K562 (cell line): Measurements from ENCODE around the gene AMPD3. TPM values are rescaled to one million over a fixed set of nuclear protein-coding genes. Genes with fewer than 3 reads are reported as not detected.

Experiments
- ATAC-seq: fragments of 200-7000 bp; cut with Tn5 transposase; 3 replicates; pipeline ENCODE4 v1.9.1; 2020; ENCODE audit warnings: moderate library complexity
- BruUV-seq: library from RNA; stranded (reverse); fragments of 400-500 nt; replicated peaks from 2 replicates; lab custom pipeline; 2021; lab: Mats Ljungman, UMichigan
- CTCF ChIA-PET: fragments of 300-600 bp; formaldehyde crosslinking; extraction: SDS; loops from one replicate; lab custom pipeline; 2021; ENCODE audit warnings: low intra/inter-chr PET ratio; lab: Yijun Ruan, JAX
- POLR2A ChIA-PET: fragments of 300-600, 350-650 bp; sonication (Branson Sonifier 250); formaldehyde crosslinking; extraction: SDS; loops from one replicate; lab custom pipeline; 2021; ENCODE audit warnings: antibody characterized with exemption, inconsistent platforms; lab: Yijun Ruan, JAX
- DNase-seq, 4 experiments: peaks; one replicate each; pipeline versions ENCODE4 v3.0.0 to v3.0.0-alpha.2; 2011 to 2018; ENCODE audit warnings: low spot score in 3 of 4, mixed read lengths in 3 of 4; ENCODE audit errors: extremely low read depth in 1 of 4
- FAIRE-seq: peaks from 2 replicates; lab custom pipeline; 2011; peaks lifted over from hg19 to GRCh38; lab: Jason Lieb, UNC
- H2AFZ ChIP-seq: 2 replicates; pipeline ENCODE4 v1.6.0; 2011; ENCODE audit warnings: low read depth, low read length, control low read depth, inconsistent platforms
- H3K27ac ChIP-seq: fragments of 200-600 bp; 3 replicates; pipeline ENCODE4 v1.8.0; 2011; ENCODE audit warnings: low read depth, mild to moderate bottlenecking, control low read depth, inconsistent platforms, low read length, moderate library complexity, mixed read lengths; ENCODE audit errors: extremely low read depth
- H3K27me3 ChIP-seq, 2 experiments: fragments of 300-600 bp in 1 of 2; 2 replicates in 1 of 2; 3 replicates in 1 of 2; pipeline versions ENCODE4 v1.6.0 to v1.8.0; 2011; ENCODE audit warnings: inconsistent platforms in 2 of 2, low read length in 2 of 2, mild to moderate bottlenecking in 1 of 2, mixed read lengths in 1 of 2, moderate library complexity in 1 of 2; ENCODE audit not compliant: control insufficient read depth in 2 of 2, insufficient read depth in 2 of 2
- H3K36me3 ChIP-seq: fragments of 300-600 bp; 3 replicates; pipeline ENCODE4 v1.8.0; 2011; ENCODE audit warnings: mild to moderate bottlenecking, low read length, inconsistent platforms; ENCODE audit not compliant: control insufficient read depth, insufficient read depth
- H3K4me1 ChIP-seq, 2 experiments: fragments of 200-600 bp in 1 of 2; replicated peaks in 1 of 2; 2 replicates in 1 of 2; 3 replicates in 1 of 2; pipeline versions ENCODE4 v1.5.1 to v1.8.0; 2011; ENCODE audit warnings: inconsistent platforms in 2 of 2, low read length in 2 of 2, mild to moderate bottlenecking in 1 of 2, mixed read lengths in 1 of 2, moderate library complexity in 1 of 2; ENCODE audit not compliant: control insufficient read depth in 2 of 2, insufficient read depth in 2 of 2
- H3K4me2 ChIP-seq: 2 replicates; pipeline ENCODE4 v1.6.1; 2011; ENCODE audit warnings: low read length, control low read depth, inconsistent platforms, mixed read lengths; ENCODE audit not compliant: insufficient read depth
- H3K4me3 ChIP-seq: fragments of 200-600 bp; sonication (generic), shearing (Covaris generic); 2 replicates; pipeline ENCODE4 v1.5.1; 2016; ENCODE audit warnings: control low read depth, inconsistent platforms
- H3K79me2 ChIP-seq: fragments of 200-600 bp; 3 replicates; pipeline ENCODE4 v1.8.0; 2011; ENCODE audit warnings: low read length, inconsistent platforms; ENCODE audit not compliant: control insufficient read depth, insufficient read depth
- H3K9ac ChIP-seq, 2 experiments: 2 replicates each; pipeline versions ENCODE4 v1.6.0 to v1.6.1; 2011; ENCODE audit warnings: low read depth in 2 of 2, low read length in 2 of 2, control low read depth in 1 of 2, inconsistent platforms in 1 of 2, mild to moderate bottlenecking in 1 of 2, mixed read lengths in 1 of 2; ENCODE audit not compliant: insufficient read depth in 1 of 2
- H3K9me1 ChIP-seq: one replicate; pipeline ENCODE4 v1.6.0; 2011; ENCODE audit warnings: inconsistent platforms, mild to moderate bottlenecking, low read length, moderate library complexity; ENCODE audit not compliant: control insufficient read depth, insufficient read depth
- H3K9me3 ChIP-seq: replicated peaks from 2 replicates; pipeline ENCODE4 v1.5.1; 2011; ENCODE audit warnings: low read depth, low read length, inconsistent platforms; ENCODE audit not compliant: control insufficient read depth, insufficient read depth
- H4K20me1 ChIP-seq: replicated peaks from 2 replicates; pipeline ENCODE4 v1.6.1; 2011; ENCODE audit warnings: low read length, inconsistent platforms, mixed read lengths; ENCODE audit not compliant: control insufficient read depth, insufficient read depth
- E2F8 ChIP-seq: fragments of 450-650 bp; IDR thresholded peaks from 2 replicates; pipeline ENCODE4 v1.7.1; 2018; ENCODE audit warnings: mild to moderate bottlenecking, low read depth; ENCODE audit not compliant: partially characterized antibody
- EP300 ChIP-seq: IDR thresholded peaks from 2 replicates; pipeline ENCODE4 v1.6.1; 2012; ENCODE audit warnings: low read length, improper control_type of control experiment
- ETV6 ChIP-seq, 3 experiments: fragments of 150-350 bp in 1 of 3; sonication (generic) in 1 of 3; formaldehyde crosslinking in 1 of 3; IDR thresholded peaks; 2 replicates each; pipeline versions ENCODE4 v1.6.1 to v1.8.0; 2014 to 2022; ENCODE audit warnings: borderline replicate concordance in 2 of 3, low read depth in 2 of 3, antibody characterized with exemption in 1 of 3, low read length in 1 of 3, mild to moderate bottlenecking in 1 of 3, missing genetic modification reagents in 1 of 3
- FOXA1 ChIP-seq: fragments of 450-650 bp; IDR thresholded peaks from 2 replicates; pipeline ENCODE4 v1.6.1; 2016; ENCODE audit warnings: mild to moderate bottlenecking, borderline replicate concordance
- FOXJ3 ChIP-seq: sonication (generic); formaldehyde crosslinking; IDR thresholded peaks from 2 replicates; pipeline ENCODE4 v1.4.0; 2020; ENCODE audit warnings: mild to moderate bottlenecking, missing genetic modification reagents
- GABPB1 ChIP-seq: sonication (generic); formaldehyde crosslinking; IDR thresholded peaks from 2 replicates; pipeline ENCODE4 v1.8.0; 2022; ENCODE audit warnings: mild to moderate bottlenecking, missing genetic modification reagents
- HBP1 ChIP-seq: fragments of 450-650 bp; formaldehyde crosslinking; IDR thresholded peaks from 2 replicates; pipeline ENCODE4 v1.4.0; 2022; ENCODE audit warnings: missing genetic modification characterization
- MBD2 ChIP-seq: sonication (generic); IDR thresholded peaks from 2 replicates; pipeline ENCODE4 v1.6.1; 2016; ENCODE audit warnings: low read depth, borderline replicate concordance
- MYC ChIP-seq, 2 experiments: fragments of 250-450 bp in 1 of 2; sonication (Bioruptor Pico) in 1 of 2; IDR thresholded peaks; 2 replicates each; pipeline versions ENCODE4 v1.5.1 to v1.6.1; 2012 to 2021; ENCODE audit warnings: low read depth in 2 of 2, borderline replicate concordance in 1 of 2, improper control_type of control experiment in 1 of 2, low read length in 1 of 2, mild to moderate bottlenecking in 1 of 2, moderate library complexity in 1 of 2
- NUFIP1 ChIP-seq: fragments of 450-650 bp; IDR thresholded peaks from 2 replicates; pipeline ENCODE4 v1.6.1; 2018; ENCODE audit not compliant: partially characterized antibody
- OTX1 ChIP-seq: fragments of 450-650 bp; formaldehyde crosslinking; IDR thresholded peaks from 2 replicates; pipeline ENCODE4 v1.4.0; 2022; ENCODE audit warnings: mild to moderate bottlenecking
- POLR2AphosphoS2 ChIP-seq: IDR thresholded peaks from 2 replicates; pipeline ENCODE4 v1.6.1; 2012; ENCODE audit warnings: low read length, improper control_type of control experiment
- SAFB ChIP-seq: fragments of 200-400 bp; formaldehyde crosslinking; IDR thresholded peaks from 2 replicates; pipeline ENCODE4 v1.6.1; 2017; ENCODE audit warnings: low read depth, low read length, borderline replicate concordance
- ZNF586 ChIP-seq: fragments of 450-650 bp; formaldehyde crosslinking; conservative IDR thresholded peaks from 2 replicates; pipeline ENCODE4 v1.4.0; 2020; ENCODE audit warnings: mild to moderate bottlenecking, moderate library complexity
- WGBS: fragments of 100-300 bp; shearing (Covaris generic); methylation state at CpG from one replicate; pipeline ENCODE4 v1.1.6; 2016; ENCODE audit warnings: low coverage, mixed read lengths; ENCODE audit not compliant: insufficient coverage; ENCODE audit errors: missing lambda C conversion rate; 5-methylcytosine and 5-hydroxymethylcytosine counted together
- in situ Hi-C: fragments of 300-500 bp; cut with MboI; formaldehyde crosslinking; loops from 4 replicates; pipeline ENCODE4 v1.15.0; 2018; ENCODE audit warnings: inconsistent platforms, mixed read lengths
- intact Hi-C: fragments of 100-400 bp; cut with micrococcal nuclease; formaldehyde crosslinking; loops from 2 replicates; pipeline ENCODE4 v1.14.2; 2022
- polyA plus RNA-seq, 8 experiments: library from polyadenylated mRNA; depleted of rRNA in 4 of 8; stranded (reverse) in 5 of 8; unstranded in 3 of 8; fragments of >200 nt; fragmentation: Nextera tagmentation in 2 of 8; fragmentation: Illumina TruSeq in 1 of 8; extraction: Ambion mirVana in 2 of 8; extraction: Trizol in 1 of 8; gene quantifications; 2 replicates each; pipeline versions ENCODE4 v1.2.1 to v1.2.3, GENCODE V29; 2011 to 2014; ENCODE audit warnings: inconsistent platforms in 1 of 8, missing spikeins in 1 of 8
- total RNA-seq, 7 experiments: library from RNA; depleted of rRNA in 6 of 7; stranded (reverse); fragments of >200 nt in 6 of 7; fragmentation: Illumina TruSeq in 2 of 7; extraction: Trizol in 2 of 7; gene quantifications; 2 replicates each; pipeline versions ENCODE4 v1.2.1 to v1.2.3, GENCODE V29; 2011 to 2021; ENCODE audit warnings: low replicate concordance in 1 of 7

AMPD3 gene
- total and polyA plus RNA-seq, 9 of the 15 experiments (the other 6 are each of a cell fraction or from before 2014, with no cell fraction given): 4.4 to 23.6 (median 11.2) TPM

- Histone ChIP-seq H3K79me2 (no peaks in the 10 kb centered on the region), H3K9ac (no peak overlapping the region), H3K9me1 (no peaks in the 10 kb centered on the region), H3K36me3 (peaks cover 66% of the 10 kb centered on the region; the same call in 2 of the 3 replicates), H2AFZ (no peak overlapping the region), H3K4me1 (0 out of 5 replicates have a peak, but pooled peaks cover 0 to 4% of the 10 kb centered on the region in 2 experiments), H3K4me2 (no peak overlapping the region), H3K9me3 (no peaks in the 10 kb centered on the region), H3K4me3 (no peak overlapping the region), H3K27me3 (no peaks in the 10 kb centered on the region), H3K27ac (no peak overlapping the region), H4K20me1 (no peaks in the 10 kb centered on the region)
- FAIRE-seq (no peak), DNase-seq (no peak), ATAC-seq (no peak)
- no TSS peak for BruUV-seq
- POLR2A ChIA-PET: interaction anchor here (0.6 to 1.1 kb wide), 3 partner anchors 14 to 138 kb away, joined by 3 read pairs; partner anchors contain the start of gene RNF141
- intact Hi-C loops (no loop called here), in situ Hi-C loops (no loop called here)
- 78% methylated on average over 6 of the region's 6 CpGs for WGBS
- CTCF ChIA-PET: no interaction called here
- no peak for TF ChIP-seq MYC (IDR thresholded peaks at IDR 0.05; ENCODE audit: low read depth, low read length)
- no peak for TF ChIP-seq MYC (CRISPR knock-in tag; IDR thresholded peaks at IDR 0.05; ENCODE audit: borderline replicate concordance, low read depth)
- no peak for TF ChIP-seq NUFIP1
- no peak for TF ChIP-seq FOXJ3
- no peak for TF ChIP-seq HBP1
- TF ChIP-seq EP300: no peak
- no peak for TF ChIP-seq OTX1
- no peak for TF ChIP-seq SAFB
- no peak for TF ChIP-seq POLR2AphosphoS2
- no peak for TF ChIP-seq E2F8
- TF ChIP-seq ZNF586 (CRISPR knock-in tag): no peak
- TF ChIP-seq ETV6 (IDR thresholded peaks at IDR 0.05; ENCODE audit: borderline replicate concordance in 1 of 2, low read depth in 2 of 2, low read length in 1 of 2): no peak
- no peak for TF ChIP-seq ETV6 (CRISPR knock-in tag; IDR thresholded peaks at IDR 0.05; ENCODE audit: borderline replicate concordance)
- no peak for TF ChIP-seq GABPB1 (CRISPR knock-in tag)
- no peak for TF ChIP-seq FOXA1
- TF ChIP-seq MBD2: no peak
These were observed 72.2 kb downstream of the AMPD3 start for GRCh38 chr11:10526974-10527918.
